IMR-90 (cell line): ENCODE measurements around the gene MICAL1. TPM values are rescaled to one million over a fixed set of nuclear protein-coding genes. Genes with fewer than 3 reads are reported as not detected.

Experiments
- ATAC-seq: fragments of 200-7000 bp; cut with Tn5 transposase; 2 replicates; pipeline ENCODE4 v1.9.1; 2020; ENCODE audit warnings: low read depth, mild to moderate bottlenecking, moderate library complexity
- BruUV-seq: library from RNA; stranded (reverse); fragments of 400-500 nt; replicated peaks from 2 replicates; lab custom pipeline; 2021; lab: Mats Ljungman, UMichigan
- CTCF ChIA-PET: fragments of 300-600 bp; formaldehyde crosslinking; extraction: SDS; loops from one replicate; lab custom pipeline; 2021; ENCODE audit warnings: antibody characterized with exemption; lab: Yijun Ruan, JAX
- POLR2A ChIA-PET: fragments of 300-600 bp; sonication (Branson Sonifier 250); formaldehyde crosslinking; loops from one replicate; lab custom pipeline; 2022; ENCODE audit warnings: antibody characterized with exemption; ENCODE audit not compliant: unreplicated experiment; lab: Charles Lee
- DNase-seq: peaks from one replicate; pipeline ENCODE4 v3.0.0; 2013
- H2AFZ ChIP-seq: replicated peaks from 2 replicates; pipeline ENCODE3; 2013; ENCODE audit warnings: low read length, mild to moderate bottlenecking; ENCODE audit not compliant: poor library complexity
- H2AK5ac ChIP-seq: 2 replicates; pipeline ENCODE4 v1.6.1; 2013; ENCODE audit warnings: low read depth, low read length, inconsistent platforms
- H2AK9ac ChIP-seq: replicated peaks from 2 replicates; pipeline ENCODE3; 2013; ENCODE audit warnings: mild to moderate bottlenecking, low read depth, low read length, moderate library complexity; ENCODE audit not compliant: poor library complexity
- H2BK120ac ChIP-seq: 2 replicates; pipeline ENCODE4 v1.6.1; 2013; ENCODE audit warnings: low read depth, low read length, inconsistent platforms
- H2BK15ac ChIP-seq: 3 replicates; pipeline ENCODE4 v1.6.1; 2013; ENCODE audit warnings: low read depth, low read length, inconsistent platforms
- H2BK20ac ChIP-seq: 2 replicates; pipeline ENCODE4 v1.6.1; 2013; ENCODE audit warnings: low read depth, mild to moderate bottlenecking, inconsistent platforms, low read length, moderate library complexity
- H2BK5ac ChIP-seq: 2 replicates; pipeline ENCODE4 v1.6.1; 2013; ENCODE audit warnings: mild to moderate bottlenecking, low read depth, low read length, inconsistent platforms; ENCODE audit not compliant: poor library complexity, severe bottlenecking
- H3K14ac ChIP-seq: replicated peaks from 2 replicates; pipeline ENCODE4 v1.6.1; 2013; ENCODE audit warnings: low read depth, low read length, inconsistent platforms
- H3K18ac ChIP-seq: 2 replicates; pipeline ENCODE4 v1.6.1; 2013; ENCODE audit warnings: low read depth, low read length, control low read depth
- H3K23ac ChIP-seq: 2 replicates; pipeline ENCODE4 v1.6.1; 2013; ENCODE audit warnings: low read depth, low read length, inconsistent platforms
- H3K27ac ChIP-seq: 2 replicates; pipeline ENCODE4 v1.5.1; 2013; ENCODE audit warnings: mild to moderate bottlenecking, control low read depth, low read length; ENCODE audit not compliant: insufficient read depth
- H3K27me3 ChIP-seq: 2 replicates; pipeline ENCODE4 v1.6.1; 2013; ENCODE audit warnings: low read length; ENCODE audit not compliant: control insufficient read depth, insufficient read depth
- H3K36me3 ChIP-seq: 2 replicates; pipeline ENCODE4 v1.6.1; 2013; ENCODE audit warnings: low read length, mixed read lengths; ENCODE audit not compliant: control insufficient read depth, insufficient read depth
- H3K4ac ChIP-seq: 2 replicates; pipeline ENCODE4 v1.6.1; 2013; ENCODE audit warnings: low read depth, low read length, inconsistent platforms
- H3K4me1 ChIP-seq: 2 replicates; pipeline ENCODE4 v1.6.1; 2013; ENCODE audit warnings: low read length, mixed read lengths; ENCODE audit not compliant: control insufficient read depth, insufficient read depth
- H3K4me2 ChIP-seq: 2 replicates; pipeline ENCODE4 v1.6.1; 2013; ENCODE audit warnings: low read depth, mild to moderate bottlenecking, control low read depth, low read length, moderate library complexity
- H3K4me3 ChIP-seq: 2 replicates; pipeline ENCODE4 v1.5.1; 2013; ENCODE audit warnings: low read depth, mild to moderate bottlenecking, control low read depth, low read length, moderate library complexity; ENCODE audit not compliant: insufficient read depth
- H3K56ac ChIP-seq: 2 replicates; pipeline ENCODE4 v1.6.1; 2013; ENCODE audit warnings: low read length, inconsistent platforms; ENCODE audit not compliant: insufficient read depth; ENCODE audit errors: extremely low read depth
- H3K79me1 ChIP-seq, 2 experiments: 2 replicates each; pipeline ENCODE4 v1.6.1; 2013; ENCODE audit warnings: low read length in 2 of 2, inconsistent platforms in 1 of 2, low read depth in 1 of 2
- H3K9ac ChIP-seq: 2 replicates; pipeline ENCODE4 v1.6.1; 2013; ENCODE audit warnings: low read depth, low read length, control low read depth
- H3K9me1 ChIP-seq: 2 replicates; pipeline ENCODE4 v1.6.1; 2013; ENCODE audit warnings: low read length, inconsistent platforms; ENCODE audit not compliant: insufficient read depth
- H3K9me3 ChIP-seq: 2 replicates; pipeline ENCODE4 v1.6.1; 2013; ENCODE audit warnings: low read length; ENCODE audit not compliant: control insufficient read depth, insufficient read depth
- H4K20me1 ChIP-seq: 2 replicates; pipeline ENCODE4 v1.6.1; 2013; ENCODE audit warnings: low read length, inconsistent platforms; ENCODE audit not compliant: insufficient read depth
- H4K5ac ChIP-seq: 2 replicates; pipeline ENCODE4 v1.6.1; 2013; ENCODE audit warnings: mild to moderate bottlenecking, low read depth, low read length, control low read depth
- H4K8ac ChIP-seq, 2 experiments: 2 replicates each; pipeline ENCODE4 v1.6.1; 2013; ENCODE audit warnings: low read depth in 2 of 2, low read length in 2 of 2, control low read depth in 1 of 2, inconsistent platforms in 1 of 2
- H4K91ac ChIP-seq: 2 replicates; pipeline ENCODE4 v1.6.1; 2013; ENCODE audit warnings: low read depth, low read length, inconsistent platforms; ENCODE audit not compliant: insufficient read depth
- BHLHE40 ChIP-seq: fragments of 150-350 bp; IDR thresholded peaks from 2 replicates; pipeline ENCODE4 v1.6.1; 2016; ENCODE audit warnings: mild to moderate bottlenecking, low read depth, low read length
- CEBPB ChIP-seq: IDR thresholded peaks from 2 replicates; pipeline ENCODE4 v1.6.1; 2012; ENCODE audit warnings: low read depth, low read length, improper control_type of control experiment
- CHD1 ChIP-seq: IDR thresholded peaks from 2 replicates; pipeline ENCODE4 v1.6.1; 2012; ENCODE audit warnings: low read depth, low read length, improper control_type of control experiment
- CTCF ChIP-seq: conservative IDR thresholded peaks from 2 replicates; pipeline ENCODE4 v1.5.1; 2012; ENCODE audit warnings: mild to moderate bottlenecking, low read depth, low read length, improper control_type of control experiment
- ELK1 ChIP-seq: fragments of 150-350 bp; IDR thresholded peaks from 2 replicates; pipeline ENCODE4 v1.6.1; 2016; ENCODE audit warnings: low read depth, mild to moderate bottlenecking, low read length, moderate library complexity, borderline replicate concordance
- FOS ChIP-seq: fragments of 150-350 bp; IDR thresholded peaks from 2 replicates; pipeline ENCODE4 v1.6.1; 2016; ENCODE audit warnings: low read depth, low read length
- MAFK ChIP-seq: IDR thresholded peaks from 2 replicates; pipeline ENCODE4 v1.6.1; 2012; ENCODE audit warnings: low read depth, low read length, improper control_type of control experiment
- MAZ ChIP-seq: IDR thresholded peaks from 2 replicates; pipeline ENCODE4 v1.6.1; 2012; ENCODE audit warnings: low read depth, mild to moderate bottlenecking, low read length, improper control_type of control experiment, moderate library complexity, borderline replicate concordance
- MXI1 ChIP-seq: IDR thresholded peaks from 2 replicates; pipeline ENCODE4 v1.6.1; 2012; ENCODE audit warnings: low read depth, mild to moderate bottlenecking, low read length, moderate library complexity, borderline replicate concordance
- NFE2L2 ChIP-seq: fragments of 150-350 bp; IDR thresholded peaks from 2 replicates; pipeline ENCODE4 v1.6.1; 2016; ENCODE audit warnings: low read depth, mild to moderate bottlenecking, low read length
- POLR2A ChIP-seq: IDR thresholded peaks from 2 replicates; pipeline ENCODE4 v1.6.1; 2012; ENCODE audit warnings: mild to moderate bottlenecking, low read depth, low read length
- RAD21 ChIP-seq: IDR thresholded peaks from 2 replicates; pipeline ENCODE4 v1.6.1; 2012; ENCODE audit warnings: low read length, improper control_type of control experiment
- RCOR1 ChIP-seq: IDR thresholded peaks from 2 replicates; pipeline ENCODE4 v1.6.1; 2012; ENCODE audit warnings: mild to moderate bottlenecking, low read length, improper control_type of control experiment; ENCODE audit not compliant: insufficient replicate concordance
- RFX5 ChIP-seq: IDR thresholded peaks from 2 replicates; pipeline ENCODE4 v1.8.0; 2012; ENCODE audit warnings: low read depth, mild to moderate bottlenecking, low read length, moderate library complexity
- SMC3 ChIP-seq: fragments of 150-350 bp; IDR thresholded peaks from 2 replicates; pipeline ENCODE4 v1.6.1; 2016; ENCODE audit warnings: low read depth, mild to moderate bottlenecking, antibody characterized with exemption, low read length, moderate library complexity
- USF2 ChIP-seq: fragments of 150-350 bp; IDR thresholded peaks from 2 replicates; pipeline ENCODE4 v1.6.1; 2017; ENCODE audit warnings: mild to moderate bottlenecking, antibody characterized with exemption, low read length, low read depth
- WGBS, 2 experiments: methylation state at CpG; one replicate each; pipeline versions ENCODE4 v1.1.5 to v1.1.7; 2013; ENCODE audit warnings: missing lambda C conversion rate in 2 of 2; ENCODE audit not compliant: insufficient read length in 1 of 2; ENCODE audit errors: extremely low coverage in 2 of 2; 5-methylcytosine and 5-hydroxymethylcytosine counted together
- dilution Hi-C: fragments of 300-500 bp; cut with HindIII; formaldehyde crosslinking; loops from one replicate; pipeline ENCODE4 v1.14.3; 2018; ENCODE audit warnings: low sequenced_read_pairs; ENCODE audit not compliant: unreplicated experiment
- in situ Hi-C: fragments of 300-500 bp; cut with MboI; formaldehyde crosslinking; loops from 3 replicates; pipeline ENCODE4 v1.14.3; 2019; ENCODE audit warnings: low sequenced_read_pairs, inconsistent platforms, mixed read lengths
- intact Hi-C: fragments of 100-400 bp; cut with micrococcal nuclease; formaldehyde crosslinking; loops from 2 replicates; pipeline ENCODE4 v1.10.0; 2022
- polyA plus RNA-seq, 3 experiments: library from polyadenylated mRNA; depleted of rRNA; stranded (reverse); fragments of >200 nt; gene quantifications; 2 replicates each; pipeline ENCODE4 v1.2.3, GENCODE V29; 2012; ENCODE audit warnings: low replicate concordance in 1 of 3
- total RNA-seq: library from RNA; depleted of rRNA; stranded (reverse); fragments of >200 nt; gene quantifications from 2 replicates; pipeline ENCODE4 v1.2.3, GENCODE V29; 2012

The MICAL1 gene
- total and polyA plus RNA-seq, 2 of the 4 experiments (the other 2 are of a cell fraction): 30.5 to 57.1 TPM

- H4K5ac ChIP-seq: peak overlapping the region; percentile 40
- 0 out of 3 replicates have a peak overlapping the region, but pooled peaks have one; percentile 11 for H2BK15ac ChIP-seq
- peak overlapping the region; percentile 84 for H3K14ac ChIP-seq
- peak overlapping the region; percentile 5; the same call in 1 of the 2 replicates for H3K56ac ChIP-seq
- 9% methylated on average over 9 of the region's 38 CpGs; no CpG with 5 or more reads in 1 of the 2 experiments for WGBS, 2 experiments
- peak overlapping the region; percentile 70 for H3K23ac ChIP-seq
- peak overlapping the region; percentile 75 for H4K91ac ChIP-seq
- H3K4me3 ChIP-seq: peak overlapping the region; percentile 98
- peak overlapping the region; percentile 38 for H2BK120ac ChIP-seq
- peaks cover 21% of the 10 kb centered on the region for H3K36me3 ChIP-seq
- POLR2A ChIA-PET: no interaction called here
- peak overlapping the region; percentile 65 for H2BK5ac ChIP-seq
- TF ChIP-seq MAZ (no peak), CTCF (no peak), NFE2L2 (no peak), MXI1 (no peak), RCOR1 (no peak), BHLHE40 (no peak), MAFK (no peak), FOS (no peak), RFX5 (no peak), USF2 (no peak), CEBPB (no peak), ELK1 (no peak), SMC3 (no peak), POLR2A (no peak), RAD21 (no peak), CHD1 (no peak)
- peak overlapping the region; percentile 98 for H2AFZ ChIP-seq
- H3K18ac ChIP-seq: peak overlapping the region; percentile 24; the same call in 1 of the 2 replicates
- H2BK20ac ChIP-seq: no peak overlapping the region
- peak overlapping the region; percentile 91 to 97 for H4K8ac ChIP-seq
- CTCF ChIA-PET: interaction anchor here (0.6 to 1.0 kb wide), 2 partner anchors 10 to 14 kb away, joined by 3 read pairs; no protein-coding TSS in a partner anchor
- intact Hi-C loops: no loop called here
- peak overlapping the region; percentile 86 for H3K4me2 ChIP-seq
- peak overlapping the region; percentile 98 for H2AK9ac ChIP-seq
- no peaks in the 10 kb centered on the region for H3K27me3 ChIP-seq
- H3K9me1 ChIP-seq: peaks cover 17% of the 10 kb centered on the region
- DNase-seq (no peak), ATAC-seq (no peak; the same call in 1 of the 2 replicates)
- H3K27ac ChIP-seq: peak overlapping the region; percentile 37
- no peaks in the 10 kb centered on the region for H3K9me3 ChIP-seq
- in situ Hi-C loops: no loop called here
- no peaks in the 10 kb centered on the region for H4K20me1 ChIP-seq
- H3K4ac ChIP-seq: peak overlapping the region; percentile 82
- peaks cover 23 to 61% of the 10 kb centered on the region in 2 experiments for H3K79me1 ChIP-seq
- dilution Hi-C loops: no loop called here
- no TSS peak for BruUV-seq
- H3K4me1 ChIP-seq: peaks cover 11% of the 10 kb centered on the region
- peak overlapping the region; percentile 47 for H3K9ac ChIP-seq
- 0 out of 2 replicates have a peak overlapping the region, but pooled peaks have one; percentile 64 for H2AK5ac ChIP-seq
Observed at GRCh38 chr6:109456111-109456583, 575 bp upstream of the MICAL1 start.
